ENCODE measurements around the gene PACRG. TPM values are rescaled to one million over a fixed set of nuclear protein-coding genes. Genes with fewer than 3 reads are reported as not detected.

The PACRG gene
- total RNA-seq, 1 experiment from 2014 or later: 0.52 TPM

- Histone ChIP-seq H3K36me3 (replicated peaks; ENCODE audit: control insufficient read depth, insufficient read depth, low read length) (no peaks in the 10 kb centered on the region), H3K4me3 (ENCODE audit: insufficient read depth, low read depth, low read length) (no peak overlapping the region), H3K27me3 (ENCODE audit: control insufficient read depth, insufficient read depth, low read length) (no peaks in the 10 kb centered on the region)
- DNase-seq: no peak
These were observed 569.2 kb downstream of the PACRG start for GRCh38 chr6:163296835-163297519.

GRCh38 chr6:163298079-163298830 is 570.5 kb downstream of the PACRG start:
- H3K4me3 ChIP-seq (ENCODE audit: insufficient read depth, low read depth, low read length): no peak overlapping the region
- no peak for DNase-seq
- H3K27me3 ChIP-seq (ENCODE audit: control insufficient read depth, insufficient read depth, low read length): no peaks in the 10 kb centered on the region
- no peaks in the 10 kb centered on the region for H3K36me3 ChIP-seq (replicated peaks; ENCODE audit: control insufficient read depth, insufficient read depth, low read length)

- DNase-seq: no peak
- H3K4me3 ChIP-seq (ENCODE audit: insufficient read depth, low read depth, low read length): no peak overlapping the region
- H3K36me3 ChIP-seq (replicated peaks; ENCODE audit: control insufficient read depth, insufficient read depth, low read length): no peaks in the 10 kb centered on the region
- H3K27me3 ChIP-seq (ENCODE audit: control insufficient read depth, insufficient read depth, low read length): no peaks in the 10 kb centered on the region
These were observed 573.1 kb downstream of the PACRG start for GRCh38 chr6:163300838-163301237.

- H3K36me3 ChIP-seq (replicated peaks; ENCODE audit: control insufficient read depth, insufficient read depth, low read length): no peaks in the 10 kb centered on the region
- DNase-seq: no peak
- no peak overlapping the region for H3K4me3 ChIP-seq (ENCODE audit: insufficient read depth, low read depth, low read length)
- H3K27me3 ChIP-seq (ENCODE audit: control insufficient read depth, insufficient read depth, low read length): no peaks in the 10 kb centered on the region
These were observed 574.2 kb downstream of the PACRG start for GRCh38 chr6:163301726-163302635.

- no peak overlapping the region for H3K4me3 ChIP-seq (ENCODE audit: insufficient read depth, low read depth, low read length)
- no peaks in the 10 kb centered on the region for H3K27me3 ChIP-seq (ENCODE audit: control insufficient read depth, insufficient read depth, low read length)
- DNase-seq: no peak
- no peaks in the 10 kb centered on the region for H3K36me3 ChIP-seq (replicated peaks; ENCODE audit: control insufficient read depth, insufficient read depth, low read length)
These were observed 575.0 kb downstream of the PACRG start for GRCh38 chr6:163302747-163303146.

GRCh38 chr6:163306000-163306399 is 578.2 kb downstream of the PACRG start:
- no peak overlapping the region for H3K4me3 ChIP-seq (ENCODE audit: insufficient read depth, low read depth, low read length)
- DNase-seq: no peak
- H3K36me3 ChIP-seq (replicated peaks; ENCODE audit: control insufficient read depth, insufficient read depth, low read length): no peaks in the 10 kb centered on the region
- no peaks in the 10 kb centered on the region for H3K27me3 ChIP-seq (ENCODE audit: control insufficient read depth, insufficient read depth, low read length)

GRCh38 chr6:163308629-163309440 is 581.1 kb downstream of the PACRG start:
- no peak overlapping the region for H3K4me3 ChIP-seq (ENCODE audit: insufficient read depth, low read depth, low read length)
- DNase-seq: no peak
- H3K36me3 ChIP-seq (replicated peaks; ENCODE audit: control insufficient read depth, insufficient read depth, low read length): no peaks in the 10 kb centered on the region
- H3K27me3 ChIP-seq (ENCODE audit: control insufficient read depth, insufficient read depth, low read length): no peaks in the 10 kb centered on the region

- DNase-seq: no peak
- H3K4me3 ChIP-seq (ENCODE audit: insufficient read depth, low read depth, low read length): no peak overlapping the region
- H3K27me3 ChIP-seq (ENCODE audit: control insufficient read depth, insufficient read depth, low read length): no peaks in the 10 kb centered on the region
- no peaks in the 10 kb centered on the region for H3K36me3 ChIP-seq (replicated peaks; ENCODE audit: control insufficient read depth, insufficient read depth, low read length)
These were observed 581.8 kb downstream of the PACRG start for GRCh38 chr6:163309491-163310026.

GRCh38 chr6:163310096-163310972 is 582.6 kb downstream of the PACRG start:
- no peaks in the 10 kb centered on the region for H3K36me3 ChIP-seq (replicated peaks; ENCODE audit: control insufficient read depth, insufficient read depth, low read length)
- no peaks in the 10 kb centered on the region for H3K27me3 ChIP-seq (ENCODE audit: control insufficient read depth, insufficient read depth, low read length)
- DNase-seq: no peak
- no peak overlapping the region for H3K4me3 ChIP-seq (ENCODE audit: insufficient read depth, low read depth, low read length)

- H3K4me3 ChIP-seq (ENCODE audit: insufficient read depth, low read depth, low read length): no peak overlapping the region
These were observed 583.2 kb downstream of the PACRG start for GRCh38 chr6:163310973-163311383.

GRCh38 chr6:163311830-163312229 is 584.1 kb downstream of the PACRG start:
- no peak for DNase-seq
- H3K36me3 ChIP-seq (replicated peaks; ENCODE audit: control insufficient read depth, insufficient read depth, low read length): no peaks in the 10 kb centered on the region
- no peaks in the 10 kb centered on the region for H3K27me3 ChIP-seq (ENCODE audit: control insufficient read depth, insufficient read depth, low read length)
- H3K4me3 ChIP-seq (ENCODE audit: insufficient read depth, low read depth, low read length): no peak overlapping the region

More at GRCh38 chr6:163310973-163311383, 583.2 kb downstream of the PACRG start:
- no peak for DNase-seq
- H3K36me3 ChIP-seq (replicated peaks; ENCODE audit: control insufficient read depth, insufficient read depth, low read length): no peaks in the 10 kb centered on the region
- no peaks in the 10 kb centered on the region for H3K27me3 ChIP-seq (ENCODE audit: control insufficient read depth, insufficient read depth, low read length)

GRCh38 chr6:163313566-163313965 is 585.8 kb downstream of the PACRG start:
- Histone ChIP-seq H3K36me3 (replicated peaks; ENCODE audit: control insufficient read depth, insufficient read depth, low read length) (no peaks in the 10 kb centered on the region), H3K4me3 (ENCODE audit: insufficient read depth, low read depth, low read length) (no peak overlapping the region), H3K27me3 (ENCODE audit: control insufficient read depth, insufficient read depth, low read length) (no peaks in the 10 kb centered on the region)
- DNase-seq: no peak

GRCh38 chr6:163313981-163314380 is 586.2 kb downstream of the PACRG start:
- no peak for DNase-seq
- Histone ChIP-seq H3K27me3 (ENCODE audit: control insufficient read depth, insufficient read depth, low read length) (no peaks in the 10 kb centered on the region), H3K4me3 (ENCODE audit: insufficient read depth, low read depth, low read length) (no peak overlapping the region), H3K36me3 (replicated peaks; ENCODE audit: control insufficient read depth, insufficient read depth, low read length) (no peaks in the 10 kb centered on the region)

Measured in H7 (cell line).